NCI-H446 treated with DMSO at 0.1 percent for 48 hours (cell line): ENCODE data around the gene CDH6.

Source experiments
- DNase-seq: peaks from one replicate; lab custom pipeline; 2025; lab: John Stamatoyannopoulos, UW

Gene CDH6

GRCh38 chr5:31378136-31378535 is 184.7 kb downstream of the CDH6 start:
- DNase-seq = no peak
